Nephron progenitor cell (in vitro differentiated cells): Measurements from ENCODE around the gene NOP56.

Experiments
- DNase-seq: peaks from one replicate; pipeline ENCODE4 v3.0.0; 2021
- H3K27ac Mint-ChIP-seq: 2 replicates; pipeline ENCODE4 v1.8.0; 2021; ENCODE audit warnings: mild to moderate bottlenecking, moderate library complexity, mixed read lengths
- H3K27me3 Mint-ChIP-seq: 2 replicates; pipeline ENCODE4 v1.8.0; 2021; ENCODE audit warnings: mild to moderate bottlenecking, low read depth, mixed read lengths; ENCODE audit not compliant: poor library complexity
- H3K36me3 Mint-ChIP-seq: 2 replicates; pipeline ENCODE4 v1.8.0; 2021; ENCODE audit warnings: low read depth, mixed read lengths
- H3K4me1 Mint-ChIP-seq: 2 replicates; pipeline ENCODE4 v1.8.0; 2021; ENCODE audit warnings: mixed read lengths
- H3K4me3 Mint-ChIP-seq: 2 replicates; pipeline ENCODE4 v1.8.0; 2021; ENCODE audit warnings: mild to moderate bottlenecking, moderate library complexity, mixed read lengths
- H3K9me3 Mint-ChIP-seq: 2 replicates; pipeline ENCODE4 v1.8.0; 2021; ENCODE audit warnings: mild to moderate bottlenecking, moderate library complexity, mixed read lengths
- CTCF ChIP-seq: fragments of 200-600 bp; sonication (generic); IDR thresholded peaks from 2 replicates; pipeline ENCODE4 v1.5.0; 2021; ENCODE audit warnings: antibody characterized with exemption

The NOP56 gene

GRCh38 chr20:2652724-2653555, 508 bp downstream of the NOP56 start:
- H3K27ac Mint-ChIP-seq: peak overlapping the region; percentile 85

GRCh38 chr20:2653556-2654383, 1.3 kb downstream of the NOP56 start:
- no peak for TF ChIP-seq CTCF
- Mint-ChIP-seq H3K36me3 (peaks cover 46% of the 10 kb centered on the region), H3K27me3 (peaks cover under 1% of the 10 kb centered on the region), H3K27ac (peak overlapping the region; percentile 85), H3K4me1 (peaks cover 29% of the 10 kb centered on the region), H3K4me3 (peak overlapping the region; percentile 89), H3K9me3 (no peaks in the 10 kb centered on the region)
- DNase-seq: no peak

More at GRCh38 chr20:2652724-2653555, 508 bp downstream of the NOP56 start:
- Mint-ChIP-seq H3K4me1 (peaks cover 29% of the 10 kb centered on the region), H3K9me3 (no peaks in the 10 kb centered on the region), H3K36me3 (peaks cover 41% of the 10 kb centered on the region), H3K27me3 (no peaks in the 10 kb centered on the region), H3K4me3 (peak overlapping the region; percentile 89)
- no peak for DNase-seq
- no peak for TF ChIP-seq CTCF

GRCh38 chr20:2654384-2654822, 2.0 kb downstream of the NOP56 start:
- Mint-ChIP-seq H3K27ac (peak overlapping the region; percentile 85), H3K4me1 (peaks cover 29% of the 10 kb centered on the region), H3K27me3 (peaks cover 3% of the 10 kb centered on the region), H3K4me3 (peak overlapping the region; percentile 89), H3K36me3 (peaks cover 52% of the 10 kb centered on the region), H3K9me3 (no peaks in the 10 kb centered on the region)
- no peak for TF ChIP-seq CTCF
- DNase-seq: no peak

GRCh38 chr20:2654831-2655230, 2.4 kb downstream of the NOP56 start:
- H3K36me3 Mint-ChIP-seq: peaks cover 52% of the 10 kb centered on the region
- no peak for DNase-seq
- TF ChIP-seq CTCF: no peak
- H3K9me3 Mint-ChIP-seq: no peaks in the 10 kb centered on the region
- H3K4me1 Mint-ChIP-seq: peaks cover 29% of the 10 kb centered on the region
- peak overlapping the region; percentile 85 for H3K27ac Mint-ChIP-seq
- peaks cover 3% of the 10 kb centered on the region for H3K27me3 Mint-ChIP-seq
- H3K4me3 Mint-ChIP-seq: peak overlapping the region; percentile 89

- H3K36me3 Mint-ChIP-seq: peaks cover 56% of the 10 kb centered on the region
- DNase-seq: no peak
- H3K27ac Mint-ChIP-seq: peak overlapping the region; percentile 85
- no peak for TF ChIP-seq CTCF
- peaks cover 29% of the 10 kb centered on the region for H3K4me1 Mint-ChIP-seq
- H3K9me3 Mint-ChIP-seq: no peaks in the 10 kb centered on the region
- peaks cover 3% of the 10 kb centered on the region for H3K27me3 Mint-ChIP-seq
- H3K4me3 Mint-ChIP-seq: no peak overlapping the region
Observed at GRCh38 chr20:2655331-2656116, 3.1 kb downstream of the NOP56 start.
